Activated naive CD8-positive, alpha-beta T cell treated with anti-CD3 and anti-CD28 coated beads, Interleukin-2, amount 50 U/mL, for 24 hours (primary cell): ENCODE data around the gene PURA.

Experiments used
- ATAC-seq: fragments of 150-1000 bp; cut with Tn5 transposase; one replicate; pipeline ENCODE4 v1.10.0; 2021
- DNase-seq: peaks from one replicate; pipeline ENCODE4 v3.0.0; 2021
- H3K27ac Mint-ChIP-seq: one replicate; pipeline ENCODE4 v1.8.0; 2021; ENCODE audit warnings: mild to moderate bottlenecking, mixed read lengths
- H3K27me3 Mint-ChIP-seq: one replicate; pipeline ENCODE4 v1.8.0; 2021; ENCODE audit warnings: mixed read lengths
- H3K36me3 Mint-ChIP-seq: one replicate; pipeline ENCODE4 v1.8.0; 2021; ENCODE audit warnings: low read depth, mixed read lengths
- H3K4me1 Mint-ChIP-seq: one replicate; pipeline ENCODE4 v1.8.0; 2021; ENCODE audit warnings: mixed read lengths
- H3K4me3 Mint-ChIP-seq: one replicate; pipeline ENCODE4 v1.8.0; 2021; ENCODE audit warnings: mild to moderate bottlenecking, moderate library complexity, mixed read lengths
- H3K9me3 Mint-ChIP-seq: one replicate; pipeline ENCODE4 v1.8.0; 2021; ENCODE audit warnings: mixed read lengths

The PURA gene

DNA sequence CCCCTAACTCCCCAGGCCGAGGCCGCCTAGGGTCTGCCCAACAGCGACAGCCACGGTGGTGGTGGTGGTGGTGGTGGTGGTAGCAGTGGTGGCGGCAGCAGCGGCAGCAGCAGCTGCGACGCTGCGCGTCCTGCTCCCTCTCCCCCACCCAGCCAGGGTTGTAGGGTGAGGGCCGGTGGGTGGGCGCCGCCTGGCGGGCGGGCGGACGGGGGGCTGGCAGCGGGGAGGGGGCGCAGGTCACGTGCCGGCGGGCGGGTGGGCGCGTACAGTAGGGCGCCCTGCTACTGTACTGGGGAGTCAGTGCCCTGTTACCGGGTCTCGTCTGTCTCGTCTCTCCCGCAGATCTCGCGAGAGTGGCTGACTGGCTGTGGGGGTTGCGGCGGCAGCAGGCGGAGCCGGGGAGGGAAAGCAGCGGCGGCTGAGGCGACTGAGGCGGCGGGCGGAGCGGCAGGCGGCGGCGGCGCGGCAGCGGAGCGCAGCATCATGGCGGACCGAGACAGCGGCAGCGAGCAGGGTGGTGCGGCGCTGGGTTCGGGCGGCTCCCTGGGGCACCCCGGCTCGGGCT is at the start of gene PURA:
Gene PURA, plus strand, starts transcription at position 411 of the 565 bp plus-strand sequence. Its CDS starts 73 bp downstream, at position 484.
- peak; percentile 95 for DNase-seq
- Mint-ChIP-seq H3K27me3 (peaks cover 7% of the 10 kb centered on the region), H3K9me3 (no peaks in the 10 kb centered on the region), H3K27ac (peak within 1 kb of the TSS; percentile 87), H3K4me1 (peaks cover 77% of the 10 kb centered on the region), H3K4me3 (peak within 1 kb of the TSS; percentile 87), H3K36me3 (peaks cover 3% of the 10 kb centered on the region)
- ATAC-seq: peak; percentile 89

DNA sequence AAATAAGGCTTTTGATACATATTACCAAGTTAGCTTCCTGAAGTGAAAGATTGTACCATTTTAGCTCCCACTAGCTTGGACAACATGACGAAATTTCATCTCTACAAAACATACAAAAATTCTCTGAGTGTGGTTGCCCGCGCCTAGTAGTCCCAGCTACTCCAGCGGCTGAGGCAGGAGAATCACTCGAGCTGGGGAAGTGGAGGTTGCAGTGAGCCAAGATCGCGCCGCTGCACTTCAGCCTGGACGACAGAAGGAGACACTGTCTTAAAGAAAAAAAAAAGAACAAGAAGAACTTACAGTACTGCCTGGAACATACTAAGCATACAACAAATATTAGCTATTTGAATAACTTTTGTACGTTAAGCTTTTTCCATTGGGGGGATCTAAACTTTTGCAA is 41.1 kb upstream of the PURA start:
- no peaks in the 10 kb centered on the region for H3K9me3 Mint-ChIP-seq
- no peaks in the 10 kb centered on the region for H3K36me3 Mint-ChIP-seq
- H3K4me1 Mint-ChIP-seq: peaks cover 6% of the 10 kb centered on the region
- H3K4me3 Mint-ChIP-seq: no peak overlapping the region
- peaks cover 25% of the 10 kb centered on the region for H3K27me3 Mint-ChIP-seq
- no peak for DNase-seq
- ATAC-seq: no peak
- H3K27ac Mint-ChIP-seq: no peak overlapping the region

DNA sequence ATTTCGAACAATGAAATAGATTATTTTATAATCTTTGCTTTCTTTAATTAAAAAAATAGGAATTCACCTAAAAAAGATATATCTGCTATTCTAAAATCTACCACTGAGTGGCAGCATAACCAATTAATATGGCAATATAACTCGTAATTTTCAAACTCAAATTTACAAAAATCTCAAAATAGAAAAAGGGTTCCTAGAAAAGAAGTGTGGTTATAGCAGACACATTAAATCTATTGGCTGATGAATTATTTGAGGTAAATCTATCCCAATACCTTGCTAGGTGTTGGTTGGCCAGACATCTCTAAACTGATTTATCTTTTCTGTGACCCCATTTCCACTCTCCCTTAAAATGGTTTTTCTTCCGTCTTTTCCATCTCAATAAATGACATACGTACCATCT is 40.6 kb upstream of the PURA start:
- H3K4me3 Mint-ChIP-seq: no peak overlapping the region
- no peak for ATAC-seq
- no peak for DNase-seq
- H3K27ac Mint-ChIP-seq: no peak overlapping the region
- H3K27me3 Mint-ChIP-seq: peaks cover 26% of the 10 kb centered on the region
- H3K9me3 Mint-ChIP-seq: no peaks in the 10 kb centered on the region
- H3K36me3 Mint-ChIP-seq: no peaks in the 10 kb centered on the region
- peaks cover 6% of the 10 kb centered on the region for H3K4me1 Mint-ChIP-seq

DNA sequence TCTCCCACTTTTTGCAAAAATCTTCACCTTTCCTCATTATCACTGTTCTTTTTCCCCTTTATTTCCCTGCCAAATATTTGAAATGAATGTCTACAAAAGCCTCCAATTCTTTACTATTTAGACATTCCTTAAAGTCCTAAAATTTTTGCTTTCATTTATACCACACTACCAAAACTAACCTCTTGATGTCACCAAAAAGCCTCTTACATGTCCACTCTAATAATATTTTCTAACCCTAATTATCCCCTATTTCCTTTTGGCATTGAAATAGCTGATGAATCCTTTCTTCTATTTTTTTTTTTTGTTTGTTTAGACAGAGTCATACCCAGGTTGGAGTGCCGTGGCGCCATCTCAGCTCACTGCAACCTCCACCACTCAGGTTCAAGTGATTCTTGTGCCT is 38.5 kb upstream of the PURA start:
- Mint-ChIP-seq H3K36me3 (no peaks in the 10 kb centered on the region), H3K27ac (no peak overlapping the region), H3K9me3 (no peaks in the 10 kb centered on the region), H3K4me3 (no peak overlapping the region), H3K27me3 (peaks cover 28% of the 10 kb centered on the region), H3K4me1 (peaks cover 6% of the 10 kb centered on the region)
- ATAC-seq (no peak), DNase-seq (no peak)

DNA sequence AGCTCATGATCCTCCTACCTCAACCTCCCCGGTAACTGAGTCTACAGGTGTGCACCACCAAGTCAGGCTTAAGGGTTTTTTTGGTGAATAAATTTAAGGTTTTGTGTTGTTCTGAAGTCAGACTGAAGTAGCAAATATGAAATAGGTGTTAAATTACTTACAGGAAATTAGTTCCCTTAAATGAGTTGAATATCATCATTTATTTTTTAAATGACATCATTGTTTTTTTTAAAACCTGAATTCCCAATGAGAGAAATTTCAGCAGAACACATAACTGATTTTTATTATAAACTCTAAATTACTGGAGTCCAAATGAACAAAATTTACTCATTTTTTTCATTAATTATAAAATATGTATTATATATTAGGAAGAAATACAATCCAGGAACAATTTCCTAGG is 37.8 kb upstream of the PURA start:
- Mint-ChIP-seq H3K27me3 (peaks cover 30% of the 10 kb centered on the region), H3K36me3 (no peaks in the 10 kb centered on the region), H3K4me1 (peaks cover 6% of the 10 kb centered on the region), H3K27ac (no peak overlapping the region), H3K4me3 (no peak overlapping the region), H3K9me3 (no peaks in the 10 kb centered on the region)
- ATAC-seq (no peak), DNase-seq (no peak)

DNA sequence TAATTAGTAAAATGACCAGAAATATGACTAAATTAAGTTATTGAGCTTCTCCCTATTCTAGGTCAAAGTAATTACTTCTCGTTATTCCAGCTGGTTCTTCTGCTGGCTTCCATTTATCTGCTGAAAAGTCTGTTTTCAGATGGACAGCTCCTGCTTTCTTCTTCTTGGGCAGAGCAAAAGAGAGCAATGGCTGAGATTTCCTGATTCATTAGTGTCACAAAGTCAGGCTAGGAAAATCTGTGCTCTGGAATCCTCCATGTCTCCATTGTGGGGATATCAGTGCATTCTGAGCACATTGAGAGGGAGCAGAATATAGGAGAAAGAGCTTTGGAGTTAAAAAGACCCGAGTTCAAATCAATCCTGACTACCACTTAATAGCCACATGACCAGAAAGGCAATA is 37.1 kb upstream of the PURA start:
- H3K36me3 Mint-ChIP-seq: no peaks in the 10 kb centered on the region
- H3K27me3 Mint-ChIP-seq: peaks cover 28% of the 10 kb centered on the region

DNA sequence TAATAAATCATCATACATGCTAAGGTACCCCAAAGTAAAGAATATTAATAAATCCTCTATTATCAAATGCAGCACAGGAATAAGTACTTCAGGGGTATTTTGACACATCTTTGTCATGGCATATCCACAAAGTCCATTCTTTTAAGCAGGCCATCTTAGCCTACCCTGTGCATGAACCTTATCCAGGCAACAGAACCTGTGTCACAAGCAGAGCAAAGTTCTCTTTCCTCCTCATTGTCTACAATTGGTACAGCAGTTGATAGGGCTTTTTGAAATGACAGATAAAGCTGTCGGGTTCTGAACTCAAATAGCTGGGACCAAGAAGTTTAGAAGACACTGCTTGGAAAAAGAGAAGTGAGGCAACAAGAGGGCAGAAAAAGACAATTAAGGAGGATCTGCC is 30.8 kb upstream of the PURA start:
- ATAC-seq: no peak
- H3K36me3 Mint-ChIP-seq: no peaks in the 10 kb centered on the region
- peaks cover 14% of the 10 kb centered on the region for H3K27me3 Mint-ChIP-seq
- no peaks in the 10 kb centered on the region for H3K9me3 Mint-ChIP-seq
- no peak overlapping the region for H3K27ac Mint-ChIP-seq
- no peak for DNase-seq
- H3K4me3 Mint-ChIP-seq: no peak overlapping the region
- no peaks in the 10 kb centered on the region for H3K4me1 Mint-ChIP-seq

More for the DNA sequence above, 37.1 kb upstream of the PURA start:
- Mint-ChIP-seq H3K9me3 (no peaks in the 10 kb centered on the region), H3K4me3 (no peak overlapping the region), H3K27ac (no peak overlapping the region), H3K4me1 (peaks cover 6% of the 10 kb centered on the region)
- ATAC-seq: no peak
- DNase-seq: no peak

DNA sequence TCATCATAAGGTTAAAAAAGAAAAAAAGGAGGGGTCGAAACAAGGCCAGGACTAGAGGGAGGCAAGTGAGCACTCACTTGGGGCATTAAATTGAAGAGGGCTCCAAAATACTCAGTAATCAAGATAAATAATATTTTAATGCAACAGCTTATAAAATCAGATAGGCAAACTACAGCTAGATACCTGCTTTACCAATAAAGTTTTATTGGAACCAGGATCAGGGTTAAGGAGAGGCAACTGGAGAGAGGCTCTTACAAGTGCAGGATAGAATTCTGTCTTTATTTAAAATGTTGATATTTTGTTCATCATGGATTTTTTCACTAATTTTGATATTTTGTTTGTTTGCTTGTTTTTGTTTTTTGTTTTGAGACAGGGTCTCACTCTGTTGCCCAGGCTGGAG is 30.3 kb upstream of the PURA start:
- no peaks in the 10 kb centered on the region for H3K36me3 Mint-ChIP-seq
- ATAC-seq: no peak
- H3K9me3 Mint-ChIP-seq: no peaks in the 10 kb centered on the region
- no peak overlapping the region for H3K4me3 Mint-ChIP-seq
- no peaks in the 10 kb centered on the region for H3K4me1 Mint-ChIP-seq
- no peak for DNase-seq
- H3K27ac Mint-ChIP-seq: no peak overlapping the region
- peaks cover 14% of the 10 kb centered on the region for H3K27me3 Mint-ChIP-seq

DNA sequence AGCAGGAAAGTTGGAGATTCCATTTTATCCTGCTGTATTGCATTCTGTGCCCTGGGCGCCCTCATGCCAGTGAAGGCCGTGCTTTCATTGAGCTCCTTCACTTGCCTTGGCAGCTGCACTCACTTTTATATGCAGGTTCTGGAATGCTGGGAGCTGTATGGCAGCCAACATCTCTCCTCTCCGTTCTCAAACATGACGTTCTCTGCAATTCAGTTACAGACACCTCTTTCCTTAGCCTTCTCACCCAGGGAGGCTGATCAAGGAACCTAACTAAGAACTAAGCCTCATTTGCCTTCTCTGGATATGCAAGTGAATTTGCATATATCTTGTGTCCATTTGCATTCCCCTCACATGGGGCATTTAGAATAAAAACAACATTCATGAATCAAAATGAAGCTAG is 29.4 kb upstream of the PURA start:
- H3K4me3 Mint-ChIP-seq: no peak overlapping the region
- H3K9me3 Mint-ChIP-seq: peaks cover 6% of the 10 kb centered on the region
- DNase-seq (no peak), ATAC-seq (no peak)
- H3K27me3 Mint-ChIP-seq: peaks cover 11% of the 10 kb centered on the region
- no peak overlapping the region for H3K27ac Mint-ChIP-seq
- H3K4me1 Mint-ChIP-seq: no peaks in the 10 kb centered on the region
- H3K36me3 Mint-ChIP-seq: no peaks in the 10 kb centered on the region

DNA sequence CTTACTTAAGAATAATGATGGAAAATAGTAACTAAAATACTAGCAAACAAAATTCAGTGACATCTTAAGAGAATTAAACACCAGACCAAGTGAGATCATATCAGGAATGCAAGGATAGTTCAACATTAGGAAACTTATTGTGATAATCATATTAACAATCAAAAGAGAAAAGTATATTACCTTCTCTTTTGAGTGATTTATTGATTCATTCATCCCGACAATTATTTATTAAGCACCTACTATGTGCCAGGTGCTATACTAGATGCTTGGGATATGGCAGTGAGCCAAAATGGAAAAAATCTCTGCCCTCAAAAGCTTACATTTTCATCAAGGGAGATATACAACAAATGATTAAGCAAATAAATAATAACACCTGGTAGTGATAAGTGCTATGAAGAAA is 23.7 kb upstream of the PURA start:
- DNase-seq (no peak), ATAC-seq (no peak)
- Mint-ChIP-seq H3K4me3 (no peak overlapping the region), H3K36me3 (peaks cover 1% of the 10 kb centered on the region), H3K4me1 (no peaks in the 10 kb centered on the region), H3K27me3 (peaks cover 8% of the 10 kb centered on the region), H3K9me3 (peaks cover 24% of the 10 kb centered on the region), H3K27ac (no peak overlapping the region)

DNA sequence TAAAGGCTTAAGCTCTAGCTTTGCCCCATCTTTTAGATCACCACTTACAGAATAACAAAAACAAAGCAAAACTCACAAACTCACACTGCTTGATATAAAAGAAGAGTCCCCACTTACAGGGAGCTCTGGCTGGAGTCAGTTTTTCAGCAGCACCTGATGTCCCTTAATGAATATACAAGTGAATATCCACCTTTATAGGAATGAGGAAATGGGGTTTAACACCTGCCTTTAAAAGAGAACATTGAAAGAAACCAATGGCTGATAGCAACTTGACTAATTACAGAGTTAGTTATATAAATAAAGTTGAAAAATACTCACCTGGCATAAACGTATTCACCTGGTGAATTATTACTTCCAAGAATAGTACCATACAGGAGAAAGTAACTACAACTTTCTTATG is 20.7 kb upstream of the PURA start:
- Mint-ChIP-seq H3K4me1 (no peaks in the 10 kb centered on the region), H3K27me3 (peaks cover 4% of the 10 kb centered on the region)

DNA sequence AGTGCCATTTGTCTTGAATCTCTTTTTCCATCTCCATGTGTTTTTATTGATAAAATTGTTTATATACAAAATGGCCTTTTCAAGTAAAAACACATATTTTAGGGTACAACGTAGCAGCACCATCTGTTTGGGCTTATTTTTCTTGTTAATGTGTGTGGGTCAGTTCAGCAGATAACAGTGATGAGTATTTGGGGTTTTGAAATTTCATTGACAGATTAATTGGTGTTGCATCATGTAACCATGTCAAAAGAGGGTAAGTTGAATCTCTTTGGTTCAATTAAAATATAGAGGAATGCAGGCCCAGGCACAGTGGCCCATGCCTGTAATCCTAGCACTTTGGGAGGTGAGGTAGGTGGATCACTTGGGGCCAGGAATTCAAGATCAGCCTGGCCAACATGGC is 20.0 kb upstream of the PURA start:
- Mint-ChIP-seq H3K27me3 (peaks cover 4% of the 10 kb centered on the region), H3K27ac (no peak overlapping the region), H3K36me3 (peaks cover 1% of the 10 kb centered on the region), H3K9me3 (peaks cover 24% of the 10 kb centered on the region), H3K4me3 (no peak overlapping the region), H3K4me1 (no peaks in the 10 kb centered on the region)
- ATAC-seq: no peak
- no peak for DNase-seq

More for the DNA sequence above, 20.7 kb upstream of the PURA start:
- Mint-ChIP-seq H3K9me3 (peaks cover 24% of the 10 kb centered on the region), H3K4me3 (no peak overlapping the region), H3K36me3 (peaks cover 1% of the 10 kb centered on the region), H3K27ac (no peak overlapping the region)
- ATAC-seq (no peak), DNase-seq (no peak)

DNA sequence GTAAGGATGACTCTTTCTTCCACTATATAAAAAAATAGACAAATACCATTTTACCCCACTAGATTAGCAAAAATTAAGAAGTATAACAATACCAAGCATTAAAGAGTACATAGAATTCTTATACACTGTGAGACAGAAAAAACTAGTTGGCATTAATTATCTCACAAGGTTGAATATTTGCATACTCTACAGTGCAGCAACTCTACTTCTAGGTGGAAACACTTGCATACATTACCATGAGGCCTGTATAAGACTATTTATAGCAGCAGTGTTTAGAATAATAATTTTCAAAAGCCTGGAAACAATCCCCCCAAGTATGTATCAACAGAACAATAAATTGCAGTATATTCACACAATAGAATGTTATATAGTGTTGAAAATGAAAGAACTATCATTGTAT is 19.0 kb upstream of the PURA start:
- H3K27ac Mint-ChIP-seq: no peak overlapping the region
- ATAC-seq: no peak
- peaks cover 5% of the 10 kb centered on the region for H3K27me3 Mint-ChIP-seq
- peaks cover 16% of the 10 kb centered on the region for H3K9me3 Mint-ChIP-seq
- DNase-seq: no peak
- no peaks in the 10 kb centered on the region for H3K36me3 Mint-ChIP-seq
- H3K4me1 Mint-ChIP-seq: no peaks in the 10 kb centered on the region
- no peak overlapping the region for H3K4me3 Mint-ChIP-seq

DNA sequence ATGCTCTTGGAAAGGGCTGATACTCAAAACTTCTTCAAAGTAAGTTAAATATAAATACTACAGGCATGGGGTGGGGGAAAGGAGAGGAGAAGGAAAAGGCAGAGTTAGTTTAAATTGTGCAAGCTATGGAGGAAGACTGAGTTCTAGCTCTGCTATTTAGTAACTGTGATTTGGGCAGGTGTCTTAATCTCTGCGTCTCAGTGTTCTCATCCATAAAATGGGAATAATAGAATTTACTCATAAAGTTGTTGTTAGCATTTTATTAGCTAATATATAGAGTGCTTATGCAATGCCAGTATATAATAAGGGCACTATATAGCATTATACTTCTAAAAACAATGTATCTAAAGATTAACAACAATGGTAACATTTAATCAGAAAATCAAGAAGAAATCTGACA is 12.7 kb upstream of the PURA start:
- Mint-ChIP-seq H3K27me3 (peaks cover 3% of the 10 kb centered on the region), H3K4me1 (peaks cover 3% of the 10 kb centered on the region), H3K9me3 (no peaks in the 10 kb centered on the region), H3K4me3 (no peak overlapping the region), H3K36me3 (no peaks in the 10 kb centered on the region), H3K27ac (no peak overlapping the region)
- ATAC-seq (no peak), DNase-seq (no peak)

DNA sequence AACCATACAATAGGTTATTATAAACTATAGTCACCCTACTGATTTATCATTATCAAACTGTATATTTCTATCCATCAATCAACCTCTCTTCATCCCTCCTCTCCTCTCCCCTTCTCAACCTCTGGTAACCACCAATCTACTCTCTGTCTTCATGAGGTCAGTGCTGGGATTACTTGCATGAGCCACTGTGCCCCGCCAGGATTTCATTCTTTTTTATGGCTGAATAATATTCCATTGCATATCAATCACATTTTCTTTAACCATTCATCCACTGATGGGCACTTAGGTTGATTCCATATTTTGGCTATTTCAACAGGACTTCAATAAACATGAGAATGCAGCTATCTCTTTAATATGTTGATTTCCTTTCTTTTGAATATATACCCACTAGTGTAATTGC is 10.8 kb upstream of the PURA start:
- no peak overlapping the region for H3K4me3 Mint-ChIP-seq
- H3K9me3 Mint-ChIP-seq: no peaks in the 10 kb centered on the region
- no peak for DNase-seq
- peaks cover 16% of the 10 kb centered on the region for H3K4me1 Mint-ChIP-seq
- H3K36me3 Mint-ChIP-seq: no peaks in the 10 kb centered on the region
- no peak for ATAC-seq
- peaks cover 3% of the 10 kb centered on the region for H3K27me3 Mint-ChIP-seq
- no peak overlapping the region for H3K27ac Mint-ChIP-seq

DNA sequence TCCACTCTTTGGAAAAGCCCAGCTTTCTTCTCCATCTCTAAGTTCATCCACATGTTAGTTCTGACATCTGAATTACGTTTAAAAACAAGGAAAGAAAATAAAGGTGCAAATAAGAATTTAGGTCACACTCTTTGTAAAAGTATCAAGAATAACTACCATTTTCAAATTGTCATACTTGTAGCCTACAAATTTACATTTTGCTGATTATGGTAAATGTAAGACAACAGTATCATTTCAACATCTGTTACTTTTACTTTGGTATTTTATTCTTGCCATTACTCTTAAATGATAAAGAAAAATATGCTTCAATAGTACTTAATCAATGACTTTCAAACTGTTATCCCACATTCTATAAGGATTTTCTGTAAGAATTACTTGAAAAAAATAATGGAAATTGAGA is 9.8 kb upstream of the PURA start:
- DNase-seq (no peak), ATAC-seq (no peak)
- Mint-ChIP-seq H3K27me3 (peaks cover 3% of the 10 kb centered on the region), H3K9me3 (no peaks in the 10 kb centered on the region), H3K4me3 (no peak overlapping the region), H3K27ac (no peak overlapping the region), H3K4me1 (peaks cover 23% of the 10 kb centered on the region), H3K36me3 (no peaks in the 10 kb centered on the region)
